Panc1 (cell line): Measurements from ENCODE around the gene FSIP1.

Experiments used
- CTCF ChIP-seq: fragments of 450-650 bp; IDR thresholded peaks from 2 replicates; pipeline ENCODE4 v1.5.1; 2017; ENCODE audit warnings: mild to moderate bottlenecking
- POLR2AphosphoS5 ChIP-seq: IDR thresholded peaks from 2 replicates; pipeline ENCODE4 v1.6.1; 2012; ENCODE audit warnings: mild to moderate bottlenecking, low read depth, low read length, moderate library complexity
- REST ChIP-seq, 2 experiments: IDR thresholded peaks; 2 replicates each; pipeline ENCODE4 v1.6.1; 2011 to 2012; ENCODE audit warnings: low read depth in 2 of 2, control low read depth in 1 of 2, low read length in 1 of 2, mild to moderate bottlenecking in 1 of 2, moderate library complexity in 1 of 2; ENCODE audit not compliant: insufficient read depth in 1 of 2

- TF ChIP-seq CTCF = no peak
- no peak for TF ChIP-seq POLR2AphosphoS5
- no peak for TF ChIP-seq REST (IDR thresholded peaks at IDR 0.05; ENCODE audit: insufficient read depth in 1 of 2, low read depth in 2 of 2, low read length in 1 of 2)
Measured at GRCh38 chr15:39687965-39688364, 94.7 kb downstream of the FSIP1 start.
